Ovary (tissue), 9 donors: ENCODE data around the gene MITF. TPM values are rescaled to one million over a fixed set of nuclear protein-coding genes. Genes with fewer than 3 reads are reported as not detected.

ENCODE experiments used
- DNase-seq, 5 donors: peaks; one replicate each; pipeline ENCODE4 v3.0.0-alpha.2; 2019 to 2020
- H3K27ac ChIP-seq, 2 donors: fragments of 200-600 bp; one replicate each; pipeline versions ENCODE4 v1.5.1 to v1.8.0; 2019 to 2022
- H3K27me3 ChIP-seq: fragments of 200-600 bp; one replicate; pipeline ENCODE4 v1.8.0; 2022
- H3K36me3 ChIP-seq: fragments of 200-600 bp; sonication (generic); one replicate; pipeline ENCODE4 v1.5.1; 2019
- H3K4me1 ChIP-seq: one replicate; pipeline ENCODE4 v1.8.1; 2013; ENCODE audit warnings: mild to moderate bottlenecking, moderate library complexity; ENCODE audit not compliant: insufficient read depth
- H3K4me3 ChIP-seq: fragments of 200-600 bp; sonication (generic); one replicate; pipeline ENCODE4 v1.5.1; 2017
- H3K9me3 ChIP-seq, 2 donors: fragments of 200-600 bp in 1 of 2; sonication (generic) in 1 of 2; one replicate each; pipeline versions ENCODE4 v1.5.1 to v1.8.1; 2013 to 2019; ENCODE audit warnings: mild to moderate bottlenecking in 1 of 2, moderate library complexity in 1 of 2
- EP300 ChIP-seq: sonication (generic); formaldehyde crosslinking; IDR thresholded peaks from one replicate; pipeline ENCODE4 v1.6.1; 2017; ENCODE audit warnings: antibody characterized with exemption
- POLR2A ChIP-seq: fragments of 450-650 bp; IDR thresholded peaks from one replicate; pipeline ENCODE4 v1.6.1; 2017; ENCODE audit warnings: antibody characterized with exemption, mild to moderate bottlenecking, moderate library complexity
- WGBS, 3 donors: extraction: QIAGEN DNeasy Blood & Tissue Kit in 1 of 3; methylation state at CpG; one replicate each; pipeline versions ENCODE4 v1.1.5 to v1.1.7; 2013 to 2017; 5-methylcytosine and 5-hydroxymethylcytosine counted together
- intact Hi-C, 4 donors: fragments of 100-400 bp; cut with DNase I; formaldehyde crosslinking; loops; one replicate each; pipeline versions ENCODE4 v1.11.0 to v1.15.1; 2022 to 2023
- polyA plus RNA-seq, 2 donors: library from polyadenylated mRNA; stranded (reverse); fragments of 200-250 nt in 1 of 2; fragments of 350-450 nt in 1 of 2; fragmentation: Illumina TruSeq in 1 of 2; extraction: RNeasy Lipid Tissue Mini Kit (QIAGEN cat#74804) in 1 of 2; gene quantifications; one replicate each; pipeline ENCODE4 v1.2.3, GENCODE V29; 2013 to 2014
- total RNA-seq, 7 donors: library from RNA; depleted of rRNA in 2 of 7; stranded (reverse); fragments of >200 nt in 2 of 7; fragmentation: NEBNext Ultra II Directional in 3 of 7; extraction: Animal tissue kit (Norgen Biotek cat#: 25700) in 3 of 7; gene quantifications; one replicate each; pipeline versions ENCODE4 v1.1.0 to v1.2.4, GENCODE V29; 2016 to 2023
- TF ChIP-seq, protein P1 (sequence below), 3 donors: fragments of 450-650 bp in 2 of 3; fragments of 200-600 bp in 1 of 3; IDR thresholded peaks; one replicate each; pipeline versions ENCODE4 v1.5.1 to v1.8.0; 2016 to 2022; ENCODE audit warnings: antibody characterized with exemption in 3 of 3, mild to moderate bottlenecking in 1 of 3
- donor health status: DM: no; HTN: no; CAD: no; lungs with moderate emphysema.
- donor health status: DM: no; HTN: no; CAD: no.
- donor health status: Bipolar disorder and iron deficiency.
- donor health status: DM: yes; HTN: yes; CAD: no.
- donor health status: DM: no; HTN: no; CAD: no.
- donor health status: DM: yes; HTN: yes; CAD: no.

Gene MITF
- total and polyA plus RNA-seq, 9 donors, result 13.6 to 38.0 (median 24.9) TPM

- Histone ChIP-seq H3K4me3 (no peak overlapping the region), H3K4me1 (peaks cover 6% of the 10 kb centered on the region), H3K27ac (no peak overlapping the region), H3K27me3 (peaks cover 4% of the 10 kb centered on the region), H3K9me3 (no peaks in the 10 kb centered on the region), H3K36me3 (no peaks in the 10 kb centered on the region)
- intact Hi-C loops, result no loop called here
- no peak for DNase-seq
- 5 to 10% (median 5%) methylated on average over 5 of the region's 5 CpGs for WGBS, 3 donors
- TF ChIP-seq, protein P1, sequence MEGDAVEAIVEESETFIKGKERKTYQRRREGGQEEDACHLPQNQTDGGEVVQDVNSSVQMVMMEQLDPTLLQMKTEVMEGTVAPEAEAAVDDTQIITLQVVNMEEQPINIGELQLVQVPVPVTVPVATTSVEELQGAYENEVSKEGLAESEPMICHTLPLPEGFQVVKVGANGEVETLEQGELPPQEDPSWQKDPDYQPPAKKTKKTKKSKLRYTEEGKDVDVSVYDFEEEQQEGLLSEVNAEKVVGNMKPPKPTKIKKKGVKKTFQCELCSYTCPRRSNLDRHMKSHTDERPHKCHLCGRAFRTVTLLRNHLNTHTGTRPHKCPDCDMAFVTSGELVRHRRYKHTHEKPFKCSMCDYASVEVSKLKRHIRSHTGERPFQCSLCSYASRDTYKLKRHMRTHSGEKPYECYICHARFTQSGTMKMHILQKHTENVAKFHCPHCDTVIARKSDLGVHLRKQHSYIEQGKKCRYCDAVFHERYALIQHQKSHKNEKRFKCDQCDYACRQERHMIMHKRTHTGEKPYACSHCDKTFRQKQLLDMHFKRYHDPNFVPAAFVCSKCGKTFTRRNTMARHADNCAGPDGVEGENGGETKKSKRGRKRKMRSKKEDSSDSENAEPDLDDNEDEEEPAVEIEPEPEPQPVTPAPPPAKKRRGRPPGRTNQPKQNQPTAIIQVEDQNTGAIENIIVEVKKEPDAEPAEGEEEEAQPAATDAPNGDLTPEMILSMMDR (IDR thresholded peaks at IDR 0.05), result no peak
- TF ChIP-seq POLR2A, result no peak
- TF ChIP-seq EP300, result no peak
Observed at GRCh38 chr3:69855436-69856162, 116.3 kb downstream of the MITF start.

GRCh38 chr3:69856965-69857705 lies 117.9 kb downstream of the MITF start:
- Histone ChIP-seq H3K27me3 (peaks cover 4% of the 10 kb centered on the region), H3K4me3 (no peak overlapping the region), H3K36me3 (no peaks in the 10 kb centered on the region), H3K27ac (no peak overlapping the region), H3K9me3 (no peaks in the 10 kb centered on the region), H3K4me1 (peaks cover 4% of the 10 kb centered on the region)
- intact Hi-C loops, result no loop called here
- 65 to 77% (median 73%) methylated on average over 3 of the region's 3 CpGs for WGBS, 3 donors
- TF ChIP-seq EP300 (no peak), POLR2A (no peak)
- TF ChIP-seq, protein P1 (IDR thresholded peaks at IDR 0.05), result no peak
- DNase-seq, result no peak

- Histone ChIP-seq H3K36me3 (no peaks in the 10 kb centered on the region), H3K27ac (no peak overlapping the region), H3K4me3 (no peak overlapping the region), H3K9me3 (no peaks in the 10 kb centered on the region), H3K27me3 (peaks cover 4% of the 10 kb centered on the region), H3K4me1 (peaks cover 9% of the 10 kb centered on the region)
- WGBS, 3 donors, result 93 to 97% (median 97%) methylated on average over 3 of the region's 3 CpGs
- DNase-seq, result no peak
- intact Hi-C loops, result no loop called here
- TF ChIP-seq, protein P1 (IDR thresholded peaks at IDR 0.05), result no peak
- no peak for TF ChIP-seq POLR2A
- TF ChIP-seq EP300, result no peak
Observed at GRCh38 chr3:69861556-69861955, 122.3 kb downstream of the MITF start.

GRCh38 chr3:69864141-69864540 lies 124.9 kb downstream of the MITF start:
- Histone ChIP-seq H3K27ac (no peak overlapping the region), H3K9me3 (no peaks in the 10 kb centered on the region), H3K36me3 (no peaks in the 10 kb centered on the region), H3K27me3 (no peaks in the 10 kb centered on the region), H3K4me1 (peaks cover 9% of the 10 kb centered on the region), H3K4me3 (no peak overlapping the region)
- intact Hi-C loops, result no loop called here
- WGBS, 3 donors, result 92 to 94% (median 93%) methylated on average over 3 of the region's 3 CpGs
- TF ChIP-seq, protein P1 (IDR thresholded peaks at IDR 0.05), result no peak
- TF ChIP-seq POLR2A (no peak), EP300 (no peak)
- DNase-seq, result no peak
